Stimulated activated CD8-positive, alpha-beta memory T cell treated with anti-CD3 and anti-CD28 coated beads, Interleukin-4, amount 100 ng/mL, for 48 hours (primary cell): Measurements from ENCODE around the gene BAIAP2.
"Not testable (repeated sequence)": the region's sequence is repeated elsewhere in the genome, so short reads cannot be mapped to it uniquely, and the experiment has no call there.

Experiments used
- DNase-seq: peaks from one replicate; pipeline ENCODE4 v3.0.0-alpha.2; 2020

The BAIAP2 gene

GRCh38 chr17:81129711-81130367 lies 94.9 kb downstream of the BAIAP2 start:
- DNase-seq: no peak

- DNase-seq: no peak
Observed at GRCh38 chr17:81130385-81131361, 95.7 kb downstream of the BAIAP2 start.

- DNase-seq: no peak
Observed at GRCh38 chr17:81131486-81132196, 96.7 kb downstream of the BAIAP2 start.

GRCh38 chr17:81132197-81132540 lies 97.2 kb downstream of the BAIAP2 start:
- DNase-seq: no peak

- DNase-seq: no peak
Observed at GRCh38 chr17:81132770-81133723, 98.1 kb downstream of the BAIAP2 start.

GRCh38 chr17:81134064-81134781 lies 99.3 kb downstream of the BAIAP2 start:
- no peak for DNase-seq

GRCh38 chr17:81135505-81136278 lies 100.7 kb downstream of the BAIAP2 start:
- no peak for DNase-seq

- DNase-seq: no peak
Observed at GRCh38 chr17:81136366-81136765, 101.4 kb downstream of the BAIAP2 start.

- no peak for DNase-seq
Observed at GRCh38 chr17:81137248-81137647, 102.3 kb downstream of the BAIAP2 start.

GRCh38 chr17:81138083-81138482 lies 103.1 kb downstream of the BAIAP2 start:
- DNase-seq: no peak

- DNase-seq: no peak
Observed at GRCh38 chr17:81138500-81138899, 103.5 kb downstream of the BAIAP2 start.

- DNase-seq: no peak
Observed at GRCh38 chr17:81139428-81139827, 104.5 kb downstream of the BAIAP2 start.

GRCh38 chr17:81140018-81140417 lies 105.1 kb downstream of the BAIAP2 start:
- DNase-seq: no peak

GRCh38 chr17:81140695-81141094 lies 105.7 kb downstream of the BAIAP2 start:
- no peak for DNase-seq

- peak; percentile 74 for DNase-seq
Observed at GRCh38 chr17:81142301-81143199, 107.6 kb downstream of the BAIAP2 start.

- no peak for DNase-seq
Observed at GRCh38 chr17:81143200-81143527, 108.2 kb downstream of the BAIAP2 start.

GRCh38 chr17:81143717-81144422 lies 108.9 kb downstream of the BAIAP2 start:
- DNase-seq: no peak

- DNase-seq: no peak
Observed at GRCh38 chr17:81144423-81144781, 109.5 kb downstream of the BAIAP2 start.

- not testable (repeated sequence) for DNase-seq
Observed at GRCh38 chr17:81146208-81146607, 111.3 kb downstream of the BAIAP2 start.
